Mucosa of descending colon (tissue), 3 donors: ENCODE measurements around the gene TTC7B. TPM values are rescaled to one million over a fixed set of nuclear protein-coding genes. Genes with fewer than 3 reads are reported as not detected.

Source experiments
- ATAC-seq: fragments of 200-7000 bp; cut with Tn5 transposase; one replicate; pipeline ENCODE4 v1.9.1; 2020; ENCODE audit warnings: mild to moderate bottlenecking, moderate library complexity
- DNase-seq, 3 donors: peaks; one replicate each; pipeline ENCODE4 v3.0.0-alpha.2; 2020
- H3K36me3 ChIP-seq: fragments of 200-600 bp; one replicate; pipeline ENCODE4 v1.8.0; 2021; ENCODE audit warnings: low read depth, mild to moderate bottlenecking
- H3K4me1 ChIP-seq: fragments of 200-600 bp; one replicate; pipeline ENCODE4 v1.8.0; 2021; ENCODE audit warnings: low read depth, mild to moderate bottlenecking
- H3K4me3 ChIP-seq: fragments of 200-600 bp; one replicate; pipeline ENCODE4 v1.8.0; 2021; ENCODE audit warnings: mild to moderate bottlenecking
- H3K9me3 ChIP-seq: fragments of 200-600 bp; one replicate; pipeline ENCODE4 v1.8.0; 2021; ENCODE audit warnings: mild to moderate bottlenecking
- CTCF ChIP-seq: fragments of 200-600 bp; IDR thresholded peaks from one replicate; pipeline ENCODE4 v1.8.0; 2022; ENCODE audit warnings: antibody characterized with exemption, mild to moderate bottlenecking
- intact Hi-C, 2 donors: fragments of 100-400 bp; cut with DNase I in 1 of 2; cut with micrococcal nuclease in 1 of 2; formaldehyde crosslinking; loops; one replicate each; pipeline versions ENCODE4 v1.11.0 to v1.11.1; 2022; cut with DNase I, micrococcal nuclease
- total RNA-seq, 3 donors: library from RNA; stranded (reverse); fragmentation: NEBNext Ultra II Directional in 2 of 3; extraction: Animal tissue kit (Norgen Biotek cat#: 25700) in 2 of 3; gene quantifications; one replicate each; pipeline versions ENCODE4 v1.2.1 to v1.2.4, GENCODE V29; 2021 to 2023
- donor health status: DM: no; HTN: no; CAD: no; lungs with moderate emphysema.
- donor health status: DM: no; HTN: no; CAD: no.
- donor health status: DM: no; HTN: yes; CAD: no.

Gene TTC7B
- total RNA-seq, 3 donors from 2014 or later, result 6.0 to 72.8 (median 10.0) TPM

- H3K9me3 ChIP-seq, result no peaks in the 10 kb centered on the region
- no peaks in the 10 kb centered on the region for H3K36me3 ChIP-seq
- no peaks in the 10 kb centered on the region for H3K4me1 ChIP-seq
- ATAC-seq (no peak), DNase-seq (no peak)
- H3K4me3 ChIP-seq, result no peak overlapping the region
- TF ChIP-seq CTCF, result no peak
- intact Hi-C loops, result no loop called here
These were observed 74.0 kb downstream of the TTC7B start for GRCh38 chr14:90742252-90742651.

- intact Hi-C loops, result no loop called here
- no peaks in the 10 kb centered on the region for H3K9me3 ChIP-seq
- DNase-seq (no peak), ATAC-seq (no peak)
- H3K36me3 ChIP-seq, result no peaks in the 10 kb centered on the region
- TF ChIP-seq CTCF, result no peak
- no peak overlapping the region for H3K4me3 ChIP-seq
- no peaks in the 10 kb centered on the region for H3K4me1 ChIP-seq
These were observed 74.6 kb downstream of the TTC7B start for GRCh38 chr14:90741682-90741946.

- no peak for ATAC-seq
- no peak overlapping the region for H3K4me3 ChIP-seq
- no peak for TF ChIP-seq CTCF
- H3K9me3 ChIP-seq, result no peaks in the 10 kb centered on the region
- intact Hi-C loops, result no loop called here
- H3K36me3 ChIP-seq, result no peaks in the 10 kb centered on the region
- DNase-seq, result no peak
- no peaks in the 10 kb centered on the region for H3K4me1 ChIP-seq
These were observed 75.1 kb downstream of the TTC7B start for GRCh38 chr14:90740946-90741681.

GRCh38 chr14:90740081-90740480, 76.1 kb downstream of the TTC7B start:
- no peaks in the 10 kb centered on the region for H3K9me3 ChIP-seq
- H3K4me1 ChIP-seq, result no peaks in the 10 kb centered on the region
- TF ChIP-seq CTCF, result no peak
- ATAC-seq, result no peak
- no peak for DNase-seq
- no peaks in the 10 kb centered on the region for H3K36me3 ChIP-seq
- intact Hi-C loops, result no loop called here
- no peak overlapping the region for H3K4me3 ChIP-seq

GRCh38 chr14:90739318-90740068, 76.7 kb downstream of the TTC7B start:
- DNase-seq (no peak), ATAC-seq (no peak)
- Histone ChIP-seq H3K9me3 (no peaks in the 10 kb centered on the region), H3K4me3 (no peak overlapping the region), H3K4me1 (no peaks in the 10 kb centered on the region), H3K36me3 (no peaks in the 10 kb centered on the region)
- TF ChIP-seq CTCF, result no peak
- intact Hi-C loops, result no loop called here
